HepG2 (cell line): Measurements from ENCODE around the gene PTCD2. TPM values are rescaled to one million over a fixed set of nuclear protein-coding genes. Genes with fewer than 3 reads are reported as not detected.

Source experiments
- CENPX ChIP-seq: sonication (generic); formaldehyde crosslinking; IDR thresholded peaks from 2 replicates; pipeline ENCODE4 v1.9.0; 2021; ENCODE audit warnings: mild to moderate bottlenecking, missing genetic modification reagents, moderate library complexity
- EEA1 ChIP-seq: sonication (generic); formaldehyde crosslinking; IDR thresholded peaks from 2 replicates; pipeline ENCODE4 v1.5.1; 2020; ENCODE audit warnings: mild to moderate bottlenecking, missing genetic modification reagents, borderline replicate concordance
- MED1 ChIP-seq: sonication (generic); formaldehyde crosslinking; IDR thresholded peaks from 2 replicates; pipeline ENCODE4 v1.4.0; 2020; ENCODE audit warnings: missing genetic modification reagents
- NCOA5 ChIP-seq: sonication (generic); formaldehyde crosslinking; IDR thresholded peaks from 2 replicates; pipeline ENCODE4 v1.4.0; 2020; ENCODE audit warnings: missing genetic modification reagents
- NFIB ChIP-seq: sonication (generic); formaldehyde crosslinking; IDR thresholded peaks from 2 replicates; pipeline ENCODE4 v1.9.0; 2021; ENCODE audit warnings: missing genetic modification reagents, mild to moderate bottlenecking, borderline replicate concordance
- PCBP2 ChIP-seq: fragments of 200-400 bp; formaldehyde crosslinking; optimal IDR thresholded peaks from 2 replicates; pipeline ENCODE3; 2018; ENCODE audit warnings: low read length, low read depth; ENCODE audit not compliant: poor library complexity, severe bottlenecking
- SRF ChIP-seq: IDR thresholded peaks from 2 replicates; pipeline ENCODE4 v1.6.1; 2011; ENCODE audit warnings: mild to moderate bottlenecking, low read depth, low read length, moderate library complexity
- TOPORS ChIP-seq: sonication (generic); formaldehyde crosslinking; IDR thresholded peaks from 2 replicates; pipeline ENCODE4 v1.8.0; 2023; ENCODE audit warnings: mild to moderate bottlenecking, missing genetic modification reagents
- ZNF550 ChIP-seq: sonication (generic); formaldehyde crosslinking; IDR thresholded peaks from 2 replicates; pipeline ENCODE4 v1.4.0; 2020; ENCODE audit warnings: mild to moderate bottlenecking, missing genetic modification reagents, borderline replicate concordance
- ZNF616 ChIP-seq: sonication (generic); formaldehyde crosslinking; IDR thresholded peaks from 2 replicates; pipeline ENCODE4 v1.5.0; 2020; ENCODE audit warnings: low read depth, mild to moderate bottlenecking, missing genetic modification reagents
- ZNF703 ChIP-seq: sonication (generic); formaldehyde crosslinking; IDR thresholded peaks from 2 replicates; pipeline ENCODE4 v1.5.1; 2020; ENCODE audit warnings: missing genetic modification reagents, mild to moderate bottlenecking, moderate library complexity, borderline replicate concordance
- ZNF761 ChIP-seq: sonication (generic); formaldehyde crosslinking; conservative IDR thresholded peaks from 2 replicates; pipeline ENCODE4 v1.4.0; 2020; ENCODE audit warnings: mild to moderate bottlenecking, missing genetic modification reagents
- ZNF83 ChIP-seq: sonication (generic); formaldehyde crosslinking; IDR thresholded peaks from 2 replicates; pipeline ENCODE4 v1.4.0; 2020; ENCODE audit warnings: missing genetic modification reagents, mild to moderate bottlenecking, borderline replicate concordance
- polyA plus RNA-seq, 8 experiments: library from polyadenylated mRNA; depleted of rRNA in 3 of 8; stranded (reverse) in 7 of 8; unstranded in 1 of 8; fragments of >200 nt; fragmentation: Illumina TruSeq in 4 of 8; extraction: Trizol in 4 of 8; gene quantifications; 2 replicates each; pipeline versions ENCODE4 v1.2.1 to v1.2.3, GENCODE V29; 2011 to 2016; ENCODE audit warnings: low read depth in 4 of 8, missing spikeins in 1 of 8, mixed read lengths in 1 of 8; ENCODE audit not compliant: insufficient read depth in 1 of 8
- total RNA-seq, 5 experiments: library from RNA; depleted of rRNA; stranded (reverse); fragments of >200 nt; fragmentation: Illumina TruSeq; extraction: Trizol; gene quantifications; 2 replicates each; pipeline ENCODE4 v1.2.3, GENCODE V29; 2016; ENCODE audit warnings: low read depth in 1 of 5
- TF ChIP-seq, protein P1 (sequence below): sonication (generic); formaldehyde crosslinking; IDR thresholded peaks from 2 replicates; pipeline ENCODE4 v1.8.0; 2022; ENCODE audit warnings: missing genetic modification reagents, mild to moderate bottlenecking, moderate library complexity, borderline replicate concordance
- TF ChIP-seq, protein P2 (sequence below): sonication (generic); formaldehyde crosslinking; IDR thresholded peaks from 2 replicates; pipeline ENCODE4 v1.4.0; 2020; ENCODE audit warnings: missing genetic modification reagents, borderline replicate concordance
- TF ChIP-seq, protein P3 (sequence below): sonication (generic); formaldehyde crosslinking; IDR thresholded peaks from 2 replicates; pipeline ENCODE4 v1.4.0; 2020; ENCODE audit warnings: missing genetic modification reagents
- TF ChIP-seq, protein P4 (sequence below): IDR thresholded peaks from 2 replicates; pipeline ENCODE4 v1.6.1; 2012; ENCODE audit warnings: low read length, improper control_type of control experiment

PTCD2 gene
- total and polyA plus RNA-seq, 2 of the 13 experiments (the other 11 are each of a cell fraction or from before 2014, with no cell fraction given) = 5.3 to 6.4 TPM

DNA sequence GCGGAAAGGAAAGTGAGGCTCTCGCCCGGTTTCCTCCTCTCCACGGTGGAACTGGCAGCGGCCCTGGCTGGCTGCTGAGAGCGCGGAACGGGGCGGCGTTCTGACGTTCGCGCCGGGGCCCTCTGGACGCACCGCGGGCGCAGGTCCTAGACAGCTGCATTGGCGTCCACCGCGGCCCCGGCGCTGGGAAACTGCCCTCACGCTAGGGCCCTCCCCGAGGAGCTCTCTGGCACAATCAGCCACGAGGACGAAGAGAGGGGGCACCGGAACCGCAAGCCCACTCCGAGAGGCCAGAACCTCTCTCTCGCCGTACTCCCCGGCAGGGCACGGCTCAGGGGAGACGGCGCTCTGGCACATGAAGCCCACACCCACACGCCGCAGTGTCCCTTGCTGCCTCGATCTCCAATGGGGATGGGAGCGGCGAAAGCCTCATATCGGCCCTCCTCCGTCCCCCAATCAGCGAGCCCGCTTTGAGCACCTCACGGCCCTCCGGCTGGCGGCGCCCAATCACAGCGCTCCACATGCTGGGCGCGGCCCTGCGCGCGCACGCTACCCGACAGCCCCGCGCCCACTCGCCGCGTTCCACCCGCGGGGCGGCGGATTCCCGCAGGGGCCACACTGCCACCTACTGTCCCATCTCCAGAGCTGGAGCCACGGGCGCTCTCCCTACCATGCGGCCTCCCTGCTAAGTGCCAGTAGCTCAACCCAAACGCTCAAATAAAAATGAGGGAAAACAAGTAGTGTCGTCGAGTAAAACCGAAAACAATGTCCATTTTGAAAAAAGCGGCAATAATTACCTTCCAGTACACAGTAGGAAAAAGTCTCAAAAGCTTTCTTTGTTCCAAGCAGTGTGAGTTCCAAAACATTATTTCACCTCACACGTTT is 12.0 kb upstream of the PTCD2 start (continued):
- TF ChIP-seq, protein P1, sequence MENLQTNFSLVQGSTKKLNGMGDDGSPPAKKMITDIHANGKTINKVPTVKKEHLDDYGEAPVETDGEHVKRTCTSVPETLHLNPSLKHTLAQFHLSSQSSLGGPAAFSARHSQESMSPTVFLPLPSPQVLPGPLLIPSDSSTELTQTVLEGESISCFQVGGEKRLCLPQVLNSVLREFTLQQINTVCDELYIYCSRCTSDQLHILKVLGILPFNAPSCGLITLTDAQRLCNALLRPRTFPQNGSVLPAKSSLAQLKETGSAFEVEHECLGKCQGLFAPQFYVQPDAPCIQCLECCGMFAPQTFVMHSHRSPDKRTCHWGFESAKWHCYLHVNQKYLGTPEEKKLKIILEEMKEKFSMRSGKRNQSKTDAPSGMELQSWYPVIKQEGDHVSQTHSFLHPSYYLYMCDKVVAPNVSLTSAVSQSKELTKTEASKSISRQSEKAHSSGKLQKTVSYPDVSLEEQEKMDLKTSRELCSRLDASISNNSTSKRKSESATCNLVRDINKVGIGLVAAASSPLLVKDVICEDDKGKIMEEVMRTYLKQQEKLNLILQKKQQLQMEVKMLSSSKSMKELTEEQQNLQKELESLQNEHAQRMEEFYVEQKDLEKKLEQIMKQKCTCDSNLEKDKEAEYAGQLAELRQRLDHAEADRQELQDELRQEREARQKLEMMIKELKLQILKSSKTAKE (CRISPR knock-in tag) = no peak
- TF ChIP-seq ZNF703 (CRISPR knock-in tag) = peak; percentile 63; the same call in 1 of the 2 replicates
- TF ChIP-seq ZNF83 (CRISPR knock-in tag) = peak; percentile 97; the same call in 1 of the 2 replicates
- TF ChIP-seq CENPX = no peak
- TF ChIP-seq NCOA5 (CRISPR knock-in tag) = no peak
- TF ChIP-seq ZNF550 (CRISPR knock-in tag) = peak; percentile 91; the same call in 1 of the 2 replicates
- TF ChIP-seq, protein P2, sequence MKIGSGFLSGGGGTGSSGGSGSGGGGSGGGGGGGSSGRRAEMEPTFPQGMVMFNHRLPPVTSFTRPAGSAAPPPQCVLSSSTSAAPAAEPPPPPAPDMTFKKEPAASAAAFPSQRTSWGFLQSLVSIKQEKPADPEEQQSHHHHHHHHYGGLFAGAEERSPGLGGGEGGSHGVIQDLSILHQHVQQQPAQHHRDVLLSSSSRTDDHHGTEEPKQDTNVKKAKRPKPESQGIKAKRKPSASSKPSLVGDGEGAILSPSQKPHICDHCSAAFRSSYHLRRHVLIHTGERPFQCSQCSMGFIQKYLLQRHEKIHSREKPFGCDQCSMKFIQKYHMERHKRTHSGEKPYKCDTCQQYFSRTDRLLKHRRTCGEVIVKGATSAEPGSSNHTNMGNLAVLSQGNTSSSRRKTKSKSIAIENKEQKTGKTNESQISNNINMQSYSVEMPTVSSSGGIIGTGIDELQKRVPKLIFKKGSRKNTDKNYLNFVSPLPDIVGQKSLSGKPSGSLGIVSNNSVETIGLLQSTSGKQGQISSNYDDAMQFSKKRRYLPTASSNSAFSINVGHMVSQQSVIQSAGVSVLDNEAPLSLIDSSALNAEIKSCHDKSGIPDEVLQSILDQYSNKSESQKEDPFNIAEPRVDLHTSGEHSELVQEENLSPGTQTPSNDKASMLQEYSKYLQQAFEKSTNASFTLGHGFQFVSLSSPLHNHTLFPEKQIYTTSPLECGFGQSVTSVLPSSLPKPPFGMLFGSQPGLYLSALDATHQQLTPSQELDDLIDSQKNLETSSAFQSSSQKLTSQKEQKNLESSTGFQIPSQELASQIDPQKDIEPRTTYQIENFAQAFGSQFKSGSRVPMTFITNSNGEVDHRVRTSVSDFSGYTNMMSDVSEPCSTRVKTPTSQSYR = no peak
- TF ChIP-seq PCBP2 = no peak
- TF ChIP-seq, protein P3, sequence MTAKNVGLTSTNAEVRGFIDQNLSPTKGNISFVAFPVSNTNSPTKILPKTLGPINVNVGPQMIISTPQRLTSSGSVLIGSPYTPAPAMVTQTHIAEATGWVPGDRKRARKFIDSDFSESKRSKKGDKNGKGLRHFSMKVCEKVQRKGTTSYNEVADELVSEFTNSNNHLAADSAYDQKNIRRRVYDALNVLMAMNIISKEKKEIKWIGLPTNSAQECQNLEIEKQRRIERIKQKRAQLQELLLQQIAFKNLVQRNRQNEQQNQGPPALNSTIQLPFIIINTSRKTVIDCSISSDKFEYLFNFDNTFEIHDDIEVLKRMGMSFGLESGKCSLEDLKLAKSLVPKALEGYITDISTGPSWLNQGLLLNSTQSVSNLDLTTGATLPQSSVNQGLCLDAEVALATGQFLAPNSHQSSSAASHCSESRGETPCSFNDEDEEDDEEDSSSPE (CRISPR knock-in tag) = peak; percentile 78
- peak; percentile 79 for TF ChIP-seq ZNF761 (CRISPR knock-in tag)
- TF ChIP-seq EEA1 (CRISPR knock-in tag) = peak; percentile 79; the same call in 1 of the 2 replicates
- TF ChIP-seq, protein P4, sequence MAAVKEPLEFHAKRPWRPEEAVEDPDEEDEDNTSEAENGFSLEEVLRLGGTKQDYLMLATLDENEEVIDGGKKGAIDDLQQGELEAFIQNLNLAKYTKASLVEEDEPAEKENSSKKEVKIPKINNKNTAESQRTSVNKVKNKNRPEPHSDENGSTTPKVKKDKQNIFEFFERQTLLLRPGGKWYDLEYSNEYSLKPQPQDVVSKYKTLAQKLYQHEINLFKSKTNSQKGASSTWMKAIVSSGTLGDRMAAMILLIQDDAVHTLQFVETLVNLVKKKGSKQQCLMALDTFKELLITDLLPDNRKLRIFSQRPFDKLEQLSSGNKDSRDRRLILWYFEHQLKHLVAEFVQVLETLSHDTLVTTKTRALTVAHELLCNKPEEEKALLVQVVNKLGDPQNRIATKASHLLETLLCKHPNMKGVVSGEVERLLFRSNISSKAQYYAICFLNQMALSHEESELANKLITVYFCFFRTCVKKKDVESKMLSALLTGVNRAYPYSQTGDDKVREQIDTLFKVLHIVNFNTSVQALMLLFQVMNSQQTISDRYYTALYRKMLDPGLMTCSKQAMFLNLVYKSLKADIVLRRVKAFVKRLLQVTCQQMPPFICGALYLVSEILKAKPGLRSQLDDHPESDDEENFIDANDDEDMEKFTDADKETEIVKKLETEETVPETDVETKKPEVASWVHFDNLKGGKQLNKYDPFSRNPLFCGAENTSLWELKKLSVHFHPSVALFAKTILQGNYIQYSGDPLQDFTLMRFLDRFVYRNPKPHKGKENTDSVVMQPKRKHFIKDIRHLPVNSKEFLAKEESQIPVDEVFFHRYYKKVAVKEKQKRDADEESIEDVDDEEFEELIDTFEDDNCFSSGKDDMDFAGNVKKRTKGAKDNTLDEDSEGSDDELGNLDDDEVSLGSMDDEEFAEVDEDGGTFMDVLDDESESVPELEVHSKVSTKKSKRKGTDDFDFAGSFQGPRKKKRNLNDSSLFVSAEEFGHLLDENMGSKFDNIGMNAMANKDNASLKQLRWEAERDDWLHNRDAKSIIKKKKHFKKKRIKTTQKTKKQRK = no peak
- TF ChIP-seq SRF = no peak
- peak; percentile 99 for TF ChIP-seq TOPORS (CRISPR knock-in tag)
- 0 out of 2 replicates have a peak, but pooled peaks have one; percentile 26 for TF ChIP-seq ZNF616 (CRISPR knock-in tag)
- TF ChIP-seq NFIB (CRISPR knock-in tag) = no peak
- TF ChIP-seq MED1 (CRISPR knock-in tag) = peak; percentile 89
